Progenitor cell of endocrine pancreas (in vitro differentiated cells): ENCODE results near the gene MUCL1. TPM values are rescaled to one million over a fixed set of nuclear protein-coding genes. Genes with fewer than 3 reads are reported as not detected.

Experiments used
- DNase-seq: peaks from one replicate; pipeline ENCODE4 v3.0.0; 2021; ENCODE audit warnings: low spot score; ENCODE audit not compliant: unreplicated experiment
- H3K27ac Mint-ChIP-seq: 2 replicates; pipeline ENCODE4 v1.8.0; 2021; ENCODE audit warnings: mild to moderate bottlenecking, moderate library complexity, mixed read lengths
- H3K27me3 Mint-ChIP-seq: 2 replicates; pipeline ENCODE4 v1.8.0; 2021; ENCODE audit warnings: mixed read lengths
- H3K36me3 Mint-ChIP-seq: 2 replicates; pipeline ENCODE4 v1.8.0; 2022; ENCODE audit warnings: mixed read lengths; ENCODE audit not compliant: insufficient read depth
- H3K4me1 Mint-ChIP-seq: 2 replicates; pipeline ENCODE4 v1.8.0; 2021; ENCODE audit warnings: low read depth, mixed read lengths
- H3K4me3 Mint-ChIP-seq: 2 replicates; pipeline ENCODE4 v1.8.0; 2021; ENCODE audit warnings: low read depth, mild to moderate bottlenecking, moderate library complexity, mixed read lengths
- H3K9me3 Mint-ChIP-seq: 2 replicates; pipeline ENCODE4 v1.8.0; 2021; ENCODE audit warnings: low read depth, mixed read lengths
- CTCF ChIP-seq: fragments of 200-600 bp; sonication (generic); IDR thresholded peaks from one replicate; pipeline ENCODE4 v1.5.0; 2021; ENCODE audit warnings: antibody characterized with exemption, mild to moderate bottlenecking; ENCODE audit not compliant: unreplicated experiment
- long read RNA-seq: library from polyadenylated mRNA; unstranded; transcript quantifications from one replicate; pipeline ENCODE4 v2.0.0, GENCODE V29; 2020
- total RNA-seq: library from RNA; stranded (reverse); gene quantifications from 2 replicates; pipeline ENCODE4 v1.2.1, GENCODE V29; 2021

MUCL1 gene, protein sequence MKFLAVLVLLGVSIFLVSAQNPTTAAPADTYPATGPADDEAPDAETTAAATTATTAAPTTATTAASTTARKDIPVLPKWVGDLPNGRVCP
- not detected in 2 replicates for total RNA-seq
- long read RNA-seq, result 0 reads

GRCh38 chr12:54853933-54854538 is at the start of gene MUCL1:
TSS of gene MUCL1 (plus strand) at chr12:54854516. CDS start at chr12:54854583, 67 bp downstream.
- TF ChIP-seq CTCF, result peak; percentile 82
- Mint-ChIP-seq H3K27me3 (peaks cover 2% of the 10 kb centered on the region), H3K4me3 (no peak within 1 kb of the TSS), H3K36me3 (no peaks in the 10 kb centered on the region), H3K9me3 (no peaks in the 10 kb centered on the region), H3K27ac (no peak within 1 kb of the TSS), H3K4me1 (no peaks in the 10 kb centered on the region)
- DNase-seq, result peak; percentile 46

GRCh38 chr12:54821676-54822075 is 32.6 kb upstream of the MUCL1 start:
- Mint-ChIP-seq H3K27ac (no peak overlapping the region), H3K4me1 (no peaks in the 10 kb centered on the region), H3K9me3 (peaks cover 9% of the 10 kb centered on the region), H3K27me3 (no peaks in the 10 kb centered on the region), H3K4me3 (no peak overlapping the region), H3K36me3 (no peaks in the 10 kb centered on the region)
- DNase-seq, result no peak
- no peak for TF ChIP-seq CTCF

DNA sequence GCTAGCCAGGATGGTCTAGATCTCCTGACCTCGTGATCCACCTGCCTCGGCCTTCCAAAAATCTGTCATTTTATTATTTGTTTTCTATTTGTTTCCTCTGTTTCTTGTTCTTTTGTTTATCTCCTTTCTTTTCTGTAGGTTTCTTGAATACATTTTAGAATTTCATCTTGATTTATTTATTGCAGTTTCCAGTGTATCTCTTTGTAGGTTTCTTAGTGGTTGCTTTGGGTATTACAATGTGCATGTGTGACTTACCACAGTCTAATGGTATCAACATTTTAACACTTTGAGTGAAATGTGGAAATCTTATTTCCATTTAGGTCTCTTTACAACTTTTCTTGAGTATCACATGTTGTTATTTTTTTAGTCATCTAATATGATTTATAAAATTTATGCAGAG is 29.9 kb upstream of the MUCL1 start:
- Mint-ChIP-seq H3K4me1 (no peaks in the 10 kb centered on the region), H3K27me3 (no peaks in the 10 kb centered on the region), H3K27ac (no peak overlapping the region), H3K4me3 (no peak overlapping the region), H3K9me3 (peaks cover 4% of the 10 kb centered on the region), H3K36me3 (no peaks in the 10 kb centered on the region)
- DNase-seq, result no peak
- TF ChIP-seq CTCF, result peak; percentile 51

GRCh38 chr12:54829511-54829910 is 24.8 kb upstream of the MUCL1 start:
- Mint-ChIP-seq H3K4me1 (no peaks in the 10 kb centered on the region), H3K27me3 (no peaks in the 10 kb centered on the region), H3K9me3 (no peaks in the 10 kb centered on the region), H3K36me3 (no peaks in the 10 kb centered on the region), H3K4me3 (no peak overlapping the region), H3K27ac (no peak overlapping the region)
- no peak for DNase-seq
- no peak for TF ChIP-seq CTCF

GRCh38 chr12:54830199-54830598 is 24.1 kb upstream of the MUCL1 start:
- Mint-ChIP-seq H3K36me3 (no peaks in the 10 kb centered on the region), H3K9me3 (no peaks in the 10 kb centered on the region), H3K27ac (no peak overlapping the region), H3K4me1 (no peaks in the 10 kb centered on the region), H3K4me3 (no peak overlapping the region), H3K27me3 (no peaks in the 10 kb centered on the region)
- no peak for DNase-seq
- TF ChIP-seq CTCF, result no peak
